Caco-2 (cell line): ENCODE measurements around the gene ATG10. TPM values are rescaled to one million over a fixed set of nuclear protein-coding genes. Genes with fewer than 3 reads are reported as not detected.

Source experiments
- BruUV-seq: library from RNA; stranded (reverse); fragments of 400-500 nt; replicated peaks from 2 replicates; lab custom pipeline; 2021; lab: Mats Ljungman, UMichigan
- CTCF ChIA-PET: fragments of 300-600 bp; sonication (Branson Sonifier 250); formaldehyde crosslinking; loops from one replicate; lab custom pipeline; 2022; ENCODE audit warnings: antibody characterized with exemption; lab: Charles Lee
- POLR2A ChIA-PET: fragments of 300-600 bp; sonication (Branson Sonifier 250); formaldehyde crosslinking; loops from one replicate; lab custom pipeline; 2022; ENCODE audit warnings: antibody characterized with exemption; lab: Charles Lee
- DNase-seq, 2 experiments: peaks; one replicate each; pipeline versions ENCODE4 v3.0.0 to v3.0.0-alpha.2; 2020 to 2022
- H3K27me3 ChIP-seq: replicated peaks from 2 replicates; pipeline ENCODE4 v1.6.0; 2011; ENCODE audit warnings: low read length; ENCODE audit not compliant: control insufficient read depth, insufficient read depth
- H3K36me3 ChIP-seq: 2 replicates; pipeline ENCODE4 v1.5.1; 2011; ENCODE audit warnings: low read length; ENCODE audit not compliant: control insufficient read depth, insufficient read depth
- H3K4me1 ChIP-seq: fragments of 250-450 bp; sonication (Bioruptor Pico); 2 replicates; pipeline ENCODE4 v1.5.1; 2020; ENCODE audit warnings: mild to moderate bottlenecking
- H3K4me3 ChIP-seq: 2 replicates; pipeline ENCODE4 v1.5.1; 2011; ENCODE audit warnings: low read depth, mild to moderate bottlenecking, control low read depth, low read length
- H3K9me3 ChIP-seq: fragments of 250-450 bp; sonication (Bioruptor Pico); 2 replicates; pipeline ENCODE4 v1.5.1; 2020; ENCODE audit warnings: mild to moderate bottlenecking, moderate library complexity
- H3K27ac Mint-ChIP-seq: one replicate; pipeline ENCODE4 v1.8.0; 2022; ENCODE audit warnings: mixed read lengths; ENCODE audit not compliant: unreplicated experiment
- H3K27me3 Mint-ChIP-seq: one replicate; pipeline ENCODE4 v1.8.0; 2022; ENCODE audit warnings: mixed read lengths; ENCODE audit not compliant: insufficient read depth, unreplicated experiment
- H3K36me3 Mint-ChIP-seq: one replicate; pipeline ENCODE4 v1.8.0; 2022; ENCODE audit warnings: mild to moderate bottlenecking, mixed read lengths; ENCODE audit not compliant: insufficient read depth, unreplicated experiment
- H3K4me1 Mint-ChIP-seq: one replicate; pipeline ENCODE4 v1.8.0; 2022; ENCODE audit warnings: low read depth, mixed read lengths; ENCODE audit not compliant: unreplicated experiment
- H3K4me3 Mint-ChIP-seq: one replicate; pipeline ENCODE4 v1.8.0; 2022; ENCODE audit warnings: mild to moderate bottlenecking, moderate library complexity, mixed read lengths; ENCODE audit not compliant: unreplicated experiment
- H3K9me3 Mint-ChIP-seq: one replicate; pipeline ENCODE4 v1.8.0; 2022; ENCODE audit warnings: mixed read lengths; ENCODE audit not compliant: unreplicated experiment
- intact Hi-C: fragments of 100-400 bp; cut with micrococcal nuclease; formaldehyde crosslinking; loops from one replicate; pipeline ENCODE4 v1.10.0; 2022; ENCODE audit not compliant: unreplicated experiment
- total RNA-seq: library from RNA; stranded (reverse); gene quantifications from 2 replicates; pipeline ENCODE4 v1.2.3, GENCODE V29; 2022
- TF ChIP-seq, protein P1 (sequence below), 2 experiments: fragments of 200-600 bp in 1 of 2; IDR thresholded peaks; 1 replicate in 1 of 2; 2 replicates in 1 of 2; pipeline versions ENCODE4 v1.5.1 to v1.8.0; 2011 to 2022; ENCODE audit warnings: antibody characterized with exemption in 1 of 2, control low read depth in 1 of 2, inconsistent platforms in 1 of 2, low read depth in 1 of 2, low read length in 1 of 2, mild to moderate bottlenecking in 1 of 2, moderate library complexity in 1 of 2; ENCODE audit not compliant: insufficient read depth in 1 of 2, severe bottlenecking in 1 of 2, unreplicated experiment in 1 of 2

The ATG10 gene
- total RNA-seq, 1 experiment from 2014 or later, result 5.8 TPM

DNA sequence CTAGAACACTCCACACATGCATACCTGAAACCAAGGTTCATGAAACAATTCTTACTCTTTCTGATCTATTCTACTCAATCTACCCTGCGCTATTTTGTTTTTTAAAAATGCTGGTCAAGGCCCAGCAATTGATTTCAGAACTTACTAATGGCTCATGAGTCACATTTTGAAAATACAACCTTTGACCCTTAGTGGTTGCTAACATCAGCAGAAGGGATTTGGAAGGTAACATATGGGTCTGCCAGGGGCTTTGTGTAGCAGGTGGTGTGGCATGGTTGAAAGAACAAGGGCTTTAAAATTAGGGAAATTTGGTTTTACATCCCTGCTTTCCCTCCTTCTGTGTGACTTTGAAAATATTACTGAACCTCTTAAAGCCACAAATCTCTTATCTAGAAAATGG is 101.4 kb downstream of the ATG10 start:
- TF ChIP-seq, protein P1, sequence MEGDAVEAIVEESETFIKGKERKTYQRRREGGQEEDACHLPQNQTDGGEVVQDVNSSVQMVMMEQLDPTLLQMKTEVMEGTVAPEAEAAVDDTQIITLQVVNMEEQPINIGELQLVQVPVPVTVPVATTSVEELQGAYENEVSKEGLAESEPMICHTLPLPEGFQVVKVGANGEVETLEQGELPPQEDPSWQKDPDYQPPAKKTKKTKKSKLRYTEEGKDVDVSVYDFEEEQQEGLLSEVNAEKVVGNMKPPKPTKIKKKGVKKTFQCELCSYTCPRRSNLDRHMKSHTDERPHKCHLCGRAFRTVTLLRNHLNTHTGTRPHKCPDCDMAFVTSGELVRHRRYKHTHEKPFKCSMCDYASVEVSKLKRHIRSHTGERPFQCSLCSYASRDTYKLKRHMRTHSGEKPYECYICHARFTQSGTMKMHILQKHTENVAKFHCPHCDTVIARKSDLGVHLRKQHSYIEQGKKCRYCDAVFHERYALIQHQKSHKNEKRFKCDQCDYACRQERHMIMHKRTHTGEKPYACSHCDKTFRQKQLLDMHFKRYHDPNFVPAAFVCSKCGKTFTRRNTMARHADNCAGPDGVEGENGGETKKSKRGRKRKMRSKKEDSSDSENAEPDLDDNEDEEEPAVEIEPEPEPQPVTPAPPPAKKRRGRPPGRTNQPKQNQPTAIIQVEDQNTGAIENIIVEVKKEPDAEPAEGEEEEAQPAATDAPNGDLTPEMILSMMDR (IDR thresholded peaks at IDR 0.05; ENCODE audit: insufficient read depth in 1 of 2, low read depth in 1 of 2, low read length in 1 of 2, severe bottlenecking in 1 of 2, unreplicated experiment in 1 of 2), result no peak
- BruUV-seq, result no TSS peak
- intact Hi-C loops, result no loop called here
- peaks cover 7% of the 10 kb centered on the region for H3K4me1 Mint-ChIP-seq
- H3K36me3 ChIP-seq, result no peaks in the 10 kb centered on the region
- H3K4me3 ChIP-seq, result no peak overlapping the region
- no peak overlapping the region for H3K4me3 Mint-ChIP-seq
- no peak overlapping the region for H3K27ac Mint-ChIP-seq
- POLR2A ChIA-PET, result no interaction called here
- no peaks in the 10 kb centered on the region for H3K27me3 Mint-ChIP-seq
- no peaks in the 10 kb centered on the region for H3K36me3 Mint-ChIP-seq
- no peaks in the 10 kb centered on the region for H3K9me3 Mint-ChIP-seq
- H3K27me3 ChIP-seq, result no peaks in the 10 kb centered on the region
- CTCF ChIA-PET, result no interaction called here
- H3K9me3 ChIP-seq, result no peaks in the 10 kb centered on the region
- no peaks in the 10 kb centered on the region for H3K4me1 ChIP-seq
- no peak for DNase-seq

DNA sequence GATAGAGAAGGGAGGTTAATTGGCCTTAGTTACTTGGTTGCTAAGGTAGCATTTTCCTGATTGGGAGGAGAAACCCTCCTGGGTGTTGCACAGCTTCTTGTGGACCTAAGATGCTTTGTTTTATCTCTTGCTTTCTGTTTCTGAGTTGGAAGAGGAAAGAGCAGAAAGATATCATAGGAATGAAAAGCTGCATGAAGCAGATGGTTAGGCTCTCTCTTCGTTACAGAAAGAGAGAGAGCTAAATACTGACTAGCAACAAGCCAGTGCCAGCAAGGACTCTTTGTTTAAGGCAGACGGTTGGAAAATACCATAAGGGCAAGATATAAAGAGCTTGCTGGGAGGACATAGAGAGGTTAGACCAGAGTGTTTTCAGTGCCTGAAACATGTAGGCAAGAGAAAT is 103.1 kb downstream of the ATG10 start:
- ChIA-PET POLR2A (no interaction called here), CTCF (no interaction called here)

DNA sequence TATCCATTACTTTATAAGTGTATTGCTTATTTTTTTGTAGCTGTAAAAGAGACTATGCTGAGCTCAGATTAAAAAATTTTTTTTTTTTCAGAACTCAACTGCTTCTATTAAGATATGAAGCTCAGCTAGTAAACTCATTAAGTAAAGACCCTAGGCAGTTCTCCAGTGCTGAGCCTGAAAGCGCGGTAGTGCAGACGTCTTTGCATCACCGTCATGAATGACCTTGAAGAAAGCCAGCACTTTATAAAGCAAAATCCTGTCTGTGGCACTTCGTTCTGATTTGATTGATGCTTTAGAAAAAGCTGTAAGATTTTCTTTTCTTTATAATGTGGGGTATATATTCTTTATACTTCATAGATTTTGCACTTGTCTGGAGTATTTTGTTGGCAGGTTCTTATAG is 105.7 kb downstream of the ATG10 start:
- Mint-ChIP-seq H3K36me3 (no peaks in the 10 kb centered on the region), H3K4me1 (peaks cover 7% of the 10 kb centered on the region), H3K27ac (no peak overlapping the region), H3K27me3 (no peaks in the 10 kb centered on the region), H3K9me3 (no peaks in the 10 kb centered on the region), H3K4me3 (no peak overlapping the region)
- no peaks in the 10 kb centered on the region for H3K36me3 ChIP-seq
- TF ChIP-seq, protein P1 (IDR thresholded peaks at IDR 0.05; ENCODE audit: insufficient read depth in 1 of 2, low read depth in 1 of 2, low read length in 1 of 2, severe bottlenecking in 1 of 2, unreplicated experiment in 1 of 2), result no peak
- ChIA-PET POLR2A (interaction anchor here (0.6 kb wide), 1 partner anchor 483 kb away, joined by 3 read pairs; no protein-coding TSS in a partner anchor), CTCF (no interaction called here)
- no peak overlapping the region for H3K4me3 ChIP-seq
- intact Hi-C loops, result no loop called here
- no peaks in the 10 kb centered on the region; the same call in 1 of the 2 replicates for H3K9me3 ChIP-seq
- no peaks in the 10 kb centered on the region for H3K4me1 ChIP-seq
- no TSS peak for BruUV-seq
- DNase-seq, result no peak
- no peaks in the 10 kb centered on the region for H3K27me3 ChIP-seq

More for the DNA sequence above, 103.1 kb downstream of the ATG10 start:
- intact Hi-C loops, result no loop called here
- BruUV-seq, result no TSS peak
- no peaks in the 10 kb centered on the region for H3K9me3 ChIP-seq
- no peaks in the 10 kb centered on the region for H3K4me1 ChIP-seq
- Mint-ChIP-seq H3K36me3 (no peaks in the 10 kb centered on the region), H3K27ac (no peak overlapping the region), H3K4me3 (no peak overlapping the region), H3K27me3 (no peaks in the 10 kb centered on the region), H3K9me3 (no peaks in the 10 kb centered on the region), H3K4me1 (peaks cover 7% of the 10 kb centered on the region)
- TF ChIP-seq, protein P1 (IDR thresholded peaks at IDR 0.05; ENCODE audit: insufficient read depth in 1 of 2, low read depth in 1 of 2, low read length in 1 of 2, severe bottlenecking in 1 of 2, unreplicated experiment in 1 of 2), result no peak
- no peaks in the 10 kb centered on the region for H3K27me3 ChIP-seq
- H3K4me3 ChIP-seq, result no peak overlapping the region
- no peaks in the 10 kb centered on the region for H3K36me3 ChIP-seq
- no peak for DNase-seq
